Body of pancreas (tissue), 4 donors: ENCODE measurements around the gene IFNK. TPM values are rescaled to one million over a fixed set of nuclear protein-coding genes. Genes with fewer than 3 reads are reported as not detected.

Experiments used
- ATAC-seq: fragments of 150-250 bp; one replicate; pipeline ENCODE4 v1.9.1; 2016
- DNase-seq, 4 donors: peaks; one replicate each; pipeline ENCODE4 v3.0.0-alpha.2; 2019
- H3K27ac ChIP-seq, 4 donors: fragments of 200-600 bp; sonication (generic); 1 replicate in 3 of 4; 2 replicates in 1 of 4; pipeline versions ENCODE4 v1.5.1 to v1.6.1; 2016 to 2019; ENCODE audit warnings: mild to moderate bottlenecking in 1 of 4, mixed read lengths in 1 of 4, moderate library complexity in 1 of 4
- H3K27me3 ChIP-seq, 2 donors: fragments of 200-600 bp; sonication (generic); one replicate each; pipeline ENCODE4 v1.6.0; 2016; ENCODE audit warnings: mild to moderate bottlenecking in 1 of 2
- H3K36me3 ChIP-seq, 2 donors: fragments of 200-600 bp; sonication (generic); replicated peaks in 1 of 2; 2 replicates each; pipeline ENCODE4 v1.5.1; 2016; ENCODE audit warnings: low read depth in 2 of 2; ENCODE audit not compliant: insufficient read depth in 1 of 2
- H3K4me1 ChIP-seq: fragments of 200-600 bp; sonication (generic); one replicate; pipeline ENCODE4 v1.6.0; 2016
- H3K4me3 ChIP-seq, 2 donors: fragments of 200-600 bp; sonication (generic); 1 replicate in 1 of 2; 2 replicates in 1 of 2; pipeline ENCODE4 v1.5.1; 2016 to 2019
- H3K9me3 ChIP-seq, 3 donors: fragments of 200-600 bp; sonication (generic); 1 replicate in 2 of 3; 2 replicates in 1 of 3; pipeline ENCODE4 v1.5.1; 2016
- POLR2A ChIP-seq, 3 donors: fragments of 450-650 bp; IDR thresholded peaks; one replicate each; pipeline ENCODE4 v1.6.1; 2016; ENCODE audit warnings: antibody characterized with exemption in 3 of 3, mild to moderate bottlenecking in 2 of 3
- WGBS, 2 donors: methylation state at CpG; one replicate each; pipeline ENCODE4 v1.1.5; 2017; 5-methylcytosine and 5-hydroxymethylcytosine counted together
- intact Hi-C: fragments of 100-400 bp; cut with DNase I; formaldehyde crosslinking; loops from one replicate; pipeline ENCODE4 v1.15.1; 2023
- total RNA-seq, 2 donors: library from RNA; depleted of rRNA; stranded (reverse); fragments of >200 nt; gene quantifications; one replicate each; pipeline ENCODE4 v1.1.0, GENCODE V29; 2016
- TF ChIP-seq, protein P1 (sequence below), 7 experiments: fragments of 450-650 bp in 4 of 7; fragments of 200-600 bp in 3 of 7; sonication (generic) in 3 of 7; IDR thresholded peaks; one replicate each; pipeline ENCODE4 v1.5.1; 2016 to 2019; ENCODE audit warnings: antibody characterized with exemption in 7 of 7

Gene IFNK
- total RNA-seq, 2 donors from 2014 or later = not detected

GRCh38 chr9:27520986-27521385 is 3.1 kb upstream of the IFNK start:
- no peaks in the 10 kb centered on the region for H3K27me3 ChIP-seq
- 77% methylated on average over 4 of the region's 4 CpGs for WGBS, 2 donors
- ATAC-seq = no peak
- no peaks in the 10 kb centered on the region for H3K9me3 ChIP-seq
- H3K36me3 ChIP-seq = no peaks in the 10 kb centered on the region
- intact Hi-C loops = no loop called here
- no peaks in the 10 kb centered on the region for H3K4me1 ChIP-seq
- no peak overlapping the region for H3K27ac ChIP-seq
- no peak for DNase-seq
- TF ChIP-seq POLR2A (IDR thresholded peaks at IDR 0.05) = no peak
- TF ChIP-seq, protein P1, sequence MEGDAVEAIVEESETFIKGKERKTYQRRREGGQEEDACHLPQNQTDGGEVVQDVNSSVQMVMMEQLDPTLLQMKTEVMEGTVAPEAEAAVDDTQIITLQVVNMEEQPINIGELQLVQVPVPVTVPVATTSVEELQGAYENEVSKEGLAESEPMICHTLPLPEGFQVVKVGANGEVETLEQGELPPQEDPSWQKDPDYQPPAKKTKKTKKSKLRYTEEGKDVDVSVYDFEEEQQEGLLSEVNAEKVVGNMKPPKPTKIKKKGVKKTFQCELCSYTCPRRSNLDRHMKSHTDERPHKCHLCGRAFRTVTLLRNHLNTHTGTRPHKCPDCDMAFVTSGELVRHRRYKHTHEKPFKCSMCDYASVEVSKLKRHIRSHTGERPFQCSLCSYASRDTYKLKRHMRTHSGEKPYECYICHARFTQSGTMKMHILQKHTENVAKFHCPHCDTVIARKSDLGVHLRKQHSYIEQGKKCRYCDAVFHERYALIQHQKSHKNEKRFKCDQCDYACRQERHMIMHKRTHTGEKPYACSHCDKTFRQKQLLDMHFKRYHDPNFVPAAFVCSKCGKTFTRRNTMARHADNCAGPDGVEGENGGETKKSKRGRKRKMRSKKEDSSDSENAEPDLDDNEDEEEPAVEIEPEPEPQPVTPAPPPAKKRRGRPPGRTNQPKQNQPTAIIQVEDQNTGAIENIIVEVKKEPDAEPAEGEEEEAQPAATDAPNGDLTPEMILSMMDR (IDR thresholded peaks at IDR 0.05) = no peak
- H3K4me3 ChIP-seq = no peak overlapping the region

DNA sequence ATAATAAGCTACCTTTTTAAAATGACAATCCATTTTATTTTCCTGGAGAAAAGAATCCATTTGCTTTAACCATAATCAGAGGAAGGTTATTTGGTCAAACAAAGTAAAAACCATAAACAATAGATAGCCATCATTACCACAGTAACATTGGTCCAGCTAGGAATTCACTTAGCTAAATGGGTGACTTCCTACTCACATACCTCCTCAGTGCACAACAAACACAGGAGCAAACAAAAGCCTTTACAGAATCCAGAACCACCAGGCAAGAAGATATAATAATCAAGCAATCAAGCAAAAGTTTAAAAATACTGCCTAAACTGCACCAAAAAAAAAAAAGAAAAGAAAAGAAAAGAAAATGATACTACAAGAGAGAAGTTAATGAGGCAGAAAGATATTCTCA is 949 bp upstream of the IFNK start:
- Histone ChIP-seq H3K4me1 (peaks cover 5% of the 10 kb centered on the region), H3K36me3 (no peaks in the 10 kb centered on the region), H3K27ac (no peak overlapping the region), H3K27me3 (no peaks in the 10 kb centered on the region), H3K9me3 (no peaks in the 10 kb centered on the region), H3K4me3 (no peak overlapping the region)
- no peak for ATAC-seq
- no peak for TF ChIP-seq POLR2A (IDR thresholded peaks at IDR 0.05)
- TF ChIP-seq, protein P1 (IDR thresholded peaks at IDR 0.05) = no peak
- intact Hi-C loops = no loop called here
- DNase-seq = no peak

DNA sequence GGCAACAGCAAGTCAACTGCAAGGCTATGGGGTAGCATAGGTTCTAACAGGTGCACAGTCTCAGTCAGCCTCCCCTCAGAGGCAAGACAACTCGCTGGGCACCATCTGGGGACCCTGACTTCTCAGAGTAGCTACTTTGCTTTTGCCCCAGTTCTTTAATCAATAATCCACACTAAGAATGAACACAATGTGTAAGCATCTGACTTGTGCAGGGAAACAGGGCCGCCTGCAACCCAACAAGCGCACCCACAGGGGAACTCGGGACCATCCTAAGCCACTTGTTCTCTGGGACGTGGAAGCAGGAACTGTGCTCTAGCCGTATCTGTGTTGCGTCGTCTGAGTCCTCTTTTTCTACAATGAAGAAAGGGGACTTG is 3.6 kb downstream of the IFNK start:
- Histone ChIP-seq H3K36me3 (no peaks in the 10 kb centered on the region), H3K27ac (peak overlapping the region in 3 of 4 donors; percentile 85 to 87 (median 85)), H3K4me1 (peaks cover 9% of the 10 kb centered on the region), H3K27me3 (no peaks in the 10 kb centered on the region), H3K9me3 (no peaks in the 10 kb centered on the region), H3K4me3 (peak overlapping the region in 1 of 2 donors; percentile 60)
- TF ChIP-seq POLR2A (IDR thresholded peaks at IDR 0.05) = no peak
- TF ChIP-seq, protein P1 (IDR thresholded peaks at IDR 0.05) = no peak
- 62 to 78% methylated on average over 8 of the region's 8 CpGs for WGBS, 2 donors
- intact Hi-C loops = no loop called here
- no peak for ATAC-seq
- DNase-seq = peak in 1 of 4 donors; percentile 9

DNA sequence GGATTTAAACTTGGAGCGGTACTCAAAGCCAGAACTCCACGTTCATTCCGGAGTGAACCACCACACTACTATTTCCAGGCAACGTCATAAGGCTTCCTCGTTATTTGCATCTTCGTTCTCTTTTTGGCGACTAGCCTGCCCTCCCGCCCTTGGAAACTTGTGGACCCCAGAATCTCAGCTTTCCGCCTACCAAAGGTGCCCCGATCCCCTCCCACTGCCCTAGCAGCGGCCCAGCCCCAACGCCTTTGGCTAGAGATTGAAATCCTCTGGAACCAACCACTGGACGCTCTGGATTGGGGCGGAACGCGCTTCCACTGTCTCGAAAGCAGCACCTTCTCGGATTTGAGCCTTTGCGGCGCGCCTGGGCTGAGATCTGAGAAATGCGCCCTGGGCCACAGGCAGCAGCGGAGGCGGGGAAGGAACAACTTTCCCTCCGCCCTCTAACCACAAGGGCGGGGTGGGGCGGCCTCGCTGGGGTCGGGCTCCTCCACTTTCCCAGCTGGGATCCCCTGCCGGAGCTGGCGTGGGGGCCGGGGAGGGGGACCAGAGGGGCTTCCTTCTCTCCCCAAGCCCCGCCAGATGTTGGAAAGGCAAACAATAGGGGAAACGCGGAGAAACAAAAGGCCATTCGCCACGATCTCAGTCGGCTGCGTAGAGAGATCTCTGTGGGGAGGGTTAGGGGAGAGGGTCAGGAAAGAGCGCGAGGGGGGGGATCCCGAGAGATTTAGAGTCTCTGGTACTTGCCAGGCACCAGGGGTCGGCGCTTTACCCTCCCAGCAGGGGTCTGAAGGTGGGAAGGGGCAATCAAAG is 4.2 kb downstream of the IFNK start:
- WGBS, 2 donors = 6 to 9% methylated on average over 32 to 44 of the region's 44 CpGs
- peak; percentile 79 to 86 (median 81) for DNase-seq
- Histone ChIP-seq H3K4me1 (peaks cover 9% of the 10 kb centered on the region), H3K27ac (peak overlapping the region; percentile 77 to 87 (median 85)), H3K4me3 (peak overlapping the region; percentile 56 to 60), H3K36me3 (no peaks in the 10 kb centered on the region), H3K9me3 (no peaks in the 10 kb centered on the region), H3K27me3 (no peaks in the 10 kb centered on the region)
- intact Hi-C loops = no loop called here
- TF ChIP-seq POLR2A (IDR thresholded peaks at IDR 0.05) = peak; percentile 46 to 72 (median 70)
- TF ChIP-seq, protein P1 (IDR thresholded peaks at IDR 0.05) = peak in 2 of 7 experiments; percentile 6 to 15
- ATAC-seq = peak; percentile 77

- no peaks in the 10 kb centered on the region for H3K36me3 ChIP-seq
- peak overlapping the region; percentile 56 to 60 for H3K4me3 ChIP-seq
- TF ChIP-seq, protein P1 (IDR thresholded peaks at IDR 0.05) = peak in 1 of 7 experiments; percentile 24
- TF ChIP-seq POLR2A (IDR thresholded peaks at IDR 0.05) = peak in 2 of 3 donors; percentile 26 to 49
- peak; percentile 67 for ATAC-seq
- peak overlapping the region; percentile 77 to 87 (median 85) for H3K27ac ChIP-seq
- no peaks in the 10 kb centered on the region for H3K27me3 ChIP-seq
- WGBS, 2 donors = 0% methylated on average over 18 to 25 of the region's 25 CpGs
- no peaks in the 10 kb centered on the region for H3K9me3 ChIP-seq
- intact Hi-C loops = no loop called here
- peaks cover 9% of the 10 kb centered on the region for H3K4me1 ChIP-seq
- peak; percentile 58 to 68 (median 64) for DNase-seq
Measured at GRCh38 chr9:27528886-27529315, 4.8 kb downstream of the IFNK start.
